Caco-2 (cell line): Measurements from ENCODE around the gene UTS2R. TPM values are rescaled to one million over a fixed set of nuclear protein-coding genes. Genes with fewer than 3 reads are reported as not detected.

Experiments used
- BruUV-seq: library from RNA; stranded (reverse); fragments of 400-500 nt; replicated peaks from 2 replicates; lab custom pipeline; 2021; lab: Mats Ljungman, UMichigan
- CTCF ChIA-PET: fragments of 300-600 bp; sonication (Branson Sonifier 250); formaldehyde crosslinking; loops from one replicate; lab custom pipeline; 2022; ENCODE audit warnings: antibody characterized with exemption; lab: Charles Lee
- POLR2A ChIA-PET: fragments of 300-600 bp; sonication (Branson Sonifier 250); formaldehyde crosslinking; loops from one replicate; lab custom pipeline; 2022; ENCODE audit warnings: antibody characterized with exemption; lab: Charles Lee
- DNase-seq, 2 experiments: peaks; one replicate each; pipeline versions ENCODE4 v3.0.0 to v3.0.0-alpha.2; 2020 to 2022
- H3K27me3 ChIP-seq: replicated peaks from 2 replicates; pipeline ENCODE4 v1.6.0; 2011; ENCODE audit warnings: low read length; ENCODE audit not compliant: control insufficient read depth, insufficient read depth
- H3K36me3 ChIP-seq: 2 replicates; pipeline ENCODE4 v1.5.1; 2011; ENCODE audit warnings: low read length; ENCODE audit not compliant: control insufficient read depth, insufficient read depth
- H3K4me1 ChIP-seq: fragments of 250-450 bp; sonication (Bioruptor Pico); 2 replicates; pipeline ENCODE4 v1.5.1; 2020; ENCODE audit warnings: mild to moderate bottlenecking
- H3K4me3 ChIP-seq: 2 replicates; pipeline ENCODE4 v1.5.1; 2011; ENCODE audit warnings: low read depth, mild to moderate bottlenecking, control low read depth, low read length
- H3K9me3 ChIP-seq: fragments of 250-450 bp; sonication (Bioruptor Pico); 2 replicates; pipeline ENCODE4 v1.5.1; 2020; ENCODE audit warnings: mild to moderate bottlenecking, moderate library complexity
- H3K27ac Mint-ChIP-seq: one replicate; pipeline ENCODE4 v1.8.0; 2022; ENCODE audit warnings: mixed read lengths; ENCODE audit not compliant: unreplicated experiment
- H3K27me3 Mint-ChIP-seq: one replicate; pipeline ENCODE4 v1.8.0; 2022; ENCODE audit warnings: mixed read lengths; ENCODE audit not compliant: insufficient read depth, unreplicated experiment
- H3K36me3 Mint-ChIP-seq: one replicate; pipeline ENCODE4 v1.8.0; 2022; ENCODE audit warnings: mild to moderate bottlenecking, mixed read lengths; ENCODE audit not compliant: insufficient read depth, unreplicated experiment
- H3K4me1 Mint-ChIP-seq: one replicate; pipeline ENCODE4 v1.8.0; 2022; ENCODE audit warnings: low read depth, mixed read lengths; ENCODE audit not compliant: unreplicated experiment
- H3K4me3 Mint-ChIP-seq: one replicate; pipeline ENCODE4 v1.8.0; 2022; ENCODE audit warnings: mild to moderate bottlenecking, moderate library complexity, mixed read lengths; ENCODE audit not compliant: unreplicated experiment
- H3K9me3 Mint-ChIP-seq: one replicate; pipeline ENCODE4 v1.8.0; 2022; ENCODE audit warnings: mixed read lengths; ENCODE audit not compliant: unreplicated experiment
- CTCF ChIP-seq, 2 experiments: fragments of 200-600 bp in 1 of 2; IDR thresholded peaks; 1 replicate in 1 of 2; 2 replicates in 1 of 2; pipeline versions ENCODE4 v1.5.1 to v1.8.0; 2011 to 2022; ENCODE audit warnings: antibody characterized with exemption in 1 of 2, control low read depth in 1 of 2, inconsistent platforms in 1 of 2, low read depth in 1 of 2, low read length in 1 of 2, mild to moderate bottlenecking in 1 of 2, moderate library complexity in 1 of 2; ENCODE audit not compliant: insufficient read depth in 1 of 2, severe bottlenecking in 1 of 2, unreplicated experiment in 1 of 2
- intact Hi-C: fragments of 100-400 bp; cut with micrococcal nuclease; formaldehyde crosslinking; loops from one replicate; pipeline ENCODE4 v1.10.0; 2022; ENCODE audit not compliant: unreplicated experiment
- total RNA-seq: library from RNA; stranded (reverse); gene quantifications from 2 replicates; pipeline ENCODE4 v1.2.3, GENCODE V29; 2022

The UTS2R gene
- total RNA-seq, 1 experiment from 2014 or later, result 0.66 TPM

DNA sequence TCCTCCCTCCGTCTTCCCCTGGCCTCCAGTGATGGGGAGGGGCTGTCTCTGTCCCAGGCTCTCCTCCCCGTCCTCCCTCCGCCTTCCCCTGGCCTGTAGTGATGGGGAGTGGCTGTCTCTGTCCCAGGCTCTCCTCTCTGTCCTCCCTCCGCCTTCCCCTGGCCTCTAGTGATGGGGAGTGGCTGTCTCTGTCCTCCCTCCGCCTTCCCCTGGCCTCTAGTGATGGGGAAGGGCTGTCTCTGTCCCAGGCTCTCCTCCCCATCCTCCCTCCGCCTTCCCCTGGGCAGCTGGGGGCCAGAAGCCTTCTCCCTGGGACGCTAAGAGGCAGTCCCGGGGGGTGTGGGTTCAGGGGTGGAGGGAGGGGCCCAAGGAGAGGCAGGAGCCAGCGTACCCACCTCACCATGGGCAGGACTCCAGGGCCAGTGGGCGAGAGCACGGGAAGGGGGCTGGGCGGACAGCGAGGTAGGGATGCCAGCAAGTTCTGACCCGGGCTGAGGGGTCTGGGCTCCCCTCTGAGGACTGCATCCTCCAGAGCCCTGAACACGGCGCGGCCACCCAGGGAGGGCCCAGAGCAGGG lies 14.8 kb downstream of the UTS2R start:
- Mint-ChIP-seq H3K27ac (no peak overlapping the region), H3K27me3 (no peaks in the 10 kb centered on the region), H3K4me3 (no peak overlapping the region), H3K36me3 (peaks cover 5% of the 10 kb centered on the region), H3K4me1 (no peaks in the 10 kb centered on the region), H3K9me3 (no peaks in the 10 kb centered on the region)
- Histone ChIP-seq H3K4me3 (no peak overlapping the region), H3K27me3 (no peaks in the 10 kb centered on the region), H3K36me3 (no peaks in the 10 kb centered on the region), H3K4me1 (peaks cover 14% of the 10 kb centered on the region), H3K9me3 (no peaks in the 10 kb centered on the region)
- POLR2A ChIA-PET, result no interaction called here
- no peak for TF ChIP-seq CTCF (IDR thresholded peaks at IDR 0.05; ENCODE audit: insufficient read depth in 1 of 2, low read depth in 1 of 2, low read length in 1 of 2, severe bottlenecking in 1 of 2, unreplicated experiment in 1 of 2)
- no peak for DNase-seq
- CTCF ChIA-PET, result interaction anchor here (1.0 kb wide), 1 partner anchor 150 kb away, joined by 4 read pairs; no protein-coding TSS in a partner anchor
- intact Hi-C loops, result no loop called here
- BruUV-seq, result no TSS peak

DNA sequence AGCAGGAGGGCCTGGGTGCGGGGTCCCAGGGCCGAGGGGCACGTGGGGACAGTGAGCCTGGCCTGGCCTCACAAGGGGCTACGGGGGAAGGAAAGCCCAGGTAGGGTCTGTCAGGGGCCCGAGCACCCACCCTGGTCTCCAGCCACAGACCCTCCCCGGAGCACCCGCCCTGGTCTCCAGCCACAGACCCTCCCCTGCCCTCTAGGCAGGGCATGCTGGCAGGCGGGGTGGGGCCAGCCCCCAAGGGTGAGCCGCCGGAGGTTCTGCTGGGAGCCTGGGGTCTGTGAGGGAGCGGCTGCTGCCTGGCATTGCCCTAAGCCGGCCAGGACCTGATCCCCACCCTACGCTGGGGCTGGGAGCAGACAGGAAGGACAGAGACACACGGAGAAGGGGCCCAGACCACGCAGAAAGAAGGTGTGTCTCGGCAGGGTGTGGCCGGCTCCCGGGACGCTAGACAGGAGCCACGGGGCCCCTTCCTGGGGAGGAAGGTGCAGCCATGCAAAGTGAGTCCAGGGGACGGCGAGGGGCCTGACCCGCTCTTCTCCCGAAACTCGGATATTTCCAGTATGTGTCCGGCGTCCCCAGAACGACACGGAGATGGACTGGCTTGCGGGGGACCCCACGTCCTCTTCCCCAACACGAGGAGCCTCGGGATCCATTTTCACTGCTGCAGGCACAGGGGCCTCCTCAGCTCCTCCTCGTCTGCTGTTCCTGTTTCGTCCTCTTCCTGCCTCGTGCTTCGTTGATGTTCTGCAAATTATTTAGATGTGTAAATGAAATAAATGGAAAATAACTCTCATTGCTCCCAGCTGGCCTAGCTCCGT lies 15.5 kb downstream of the UTS2R start:
- no peak for DNase-seq
- CTCF ChIA-PET, result no interaction called here
- BruUV-seq, result no TSS peak
- no peaks in the 10 kb centered on the region for H3K9me3 ChIP-seq
- H3K36me3 ChIP-seq, result no peaks in the 10 kb centered on the region
- no peak overlapping the region for H3K4me3 ChIP-seq
- Mint-ChIP-seq H3K36me3 (peaks cover 5% of the 10 kb centered on the region), H3K4me3 (no peak overlapping the region), H3K27ac (no peak overlapping the region), H3K9me3 (no peaks in the 10 kb centered on the region), H3K27me3 (no peaks in the 10 kb centered on the region), H3K4me1 (no peaks in the 10 kb centered on the region)
- TF ChIP-seq CTCF (IDR thresholded peaks at IDR 0.05; ENCODE audit: insufficient read depth in 1 of 2, low read depth in 1 of 2, low read length in 1 of 2, severe bottlenecking in 1 of 2, unreplicated experiment in 1 of 2), result no peak
- POLR2A ChIA-PET, result no interaction called here
- peaks cover 14% of the 10 kb centered on the region for H3K4me1 ChIP-seq
- H3K27me3 ChIP-seq, result no peaks in the 10 kb centered on the region
- intact Hi-C loops, result no loop called here

- no peak overlapping the region for H3K4me3 Mint-ChIP-seq
- no peaks in the 10 kb centered on the region for H3K4me1 Mint-ChIP-seq
- intact Hi-C loops, result no loop called here
- no peaks in the 10 kb centered on the region for H3K36me3 ChIP-seq
- H3K4me1 ChIP-seq, result peaks cover 14% of the 10 kb centered on the region
- H3K9me3 Mint-ChIP-seq, result no peaks in the 10 kb centered on the region
- H3K9me3 ChIP-seq, result no peaks in the 10 kb centered on the region
- no peak for DNase-seq
- TF ChIP-seq CTCF (IDR thresholded peaks at IDR 0.05; ENCODE audit: insufficient read depth in 1 of 2, low read depth in 1 of 2, low read length in 1 of 2, severe bottlenecking in 1 of 2, unreplicated experiment in 1 of 2), result no peak
- no TSS peak for BruUV-seq
- peaks cover 5% of the 10 kb centered on the region for H3K36me3 Mint-ChIP-seq
- no peak overlapping the region for H3K4me3 ChIP-seq
- POLR2A ChIA-PET, result no interaction called here
- CTCF ChIA-PET, result no interaction called here
- no peak overlapping the region for H3K27ac Mint-ChIP-seq
- no peaks in the 10 kb centered on the region for H3K27me3 Mint-ChIP-seq
- no peaks in the 10 kb centered on the region for H3K27me3 ChIP-seq
These were observed 16.1 kb downstream of the UTS2R start for GRCh38 chr17:82387705-82388106.
